NCI-H146 treated with DMSO at 0.1 percent for 48 hours (cell line): ENCODE results near the gene NFIB.

Experiments
- DNase-seq: peaks from one replicate; lab custom pipeline; 2025; ENCODE audit not compliant: unreplicated experiment; lab: John Stamatoyannopoulos, UW

Gene NFIB

GRCh38 chr9:14084867-14085266, 229.1 kb downstream of the NFIB start:
- no peak for DNase-seq

GRCh38 chr9:14083366-14083765, 230.6 kb downstream of the NFIB start:
- DNase-seq, result no peak

- DNase-seq, result no peak
These were observed 231.2 kb downstream of the NFIB start for GRCh38 chr9:14082732-14083131.

- no peak for DNase-seq
These were observed 232.2 kb downstream of the NFIB start for GRCh38 chr9:14081745-14082144.

GRCh38 chr9:14080959-14081542, 232.9 kb downstream of the NFIB start:
- no peak for DNase-seq

- DNase-seq, result no peak
These were observed 234.5 kb downstream of the NFIB start for GRCh38 chr9:14079440-14079839.

GRCh38 chr9:14077672-14078071, 236.3 kb downstream of the NFIB start:
- DNase-seq, result no peak

GRCh38 chr9:14075218-14075617, 238.7 kb downstream of the NFIB start:
- DNase-seq, result peak; percentile 90

- no peak for DNase-seq
These were observed 241.1 kb downstream of the NFIB start for GRCh38 chr9:14072850-14073249.

- DNase-seq, result no peak
These were observed 242.5 kb downstream of the NFIB start for GRCh38 chr9:14071484-14071883.

- no peak for DNase-seq
These were observed 245.3 kb downstream of the NFIB start for GRCh38 chr9:14068690-14069089.

GRCh38 chr9:14066831-14067230, 247.1 kb downstream of the NFIB start:
- DNase-seq, result no peak

GRCh38 chr9:14066032-14066431, 247.9 kb downstream of the NFIB start:
- DNase-seq, result no peak

- DNase-seq, result no peak
These were observed 249.0 kb downstream of the NFIB start for GRCh38 chr9:14064940-14065339.

- no peak for DNase-seq
These were observed 250.2 kb downstream of the NFIB start for GRCh38 chr9:14063756-14064155.

- peak; percentile 7 for DNase-seq
These were observed 251.2 kb downstream of the NFIB start for GRCh38 chr9:14062586-14063221.

- DNase-seq, result no peak
These were observed 251.9 kb downstream of the NFIB start for GRCh38 chr9:14061936-14062585.

GRCh38 chr9:14058325-14058688, 255.6 kb downstream of the NFIB start:
- DNase-seq, result no peak

- no peak for DNase-seq
These were observed 256.3 kb downstream of the NFIB start for GRCh38 chr9:14057368-14058324.

GRCh38 chr9:14056316-14056861, 257.6 kb downstream of the NFIB start:
- no peak for DNase-seq

- no peak for DNase-seq
These were observed 259.8 kb downstream of the NFIB start for GRCh38 chr9:14054096-14054495.
